Measurements from ENCODE around the gene DNAH2. TPM values are rescaled to one million over a fixed set of nuclear protein-coding genes. Genes with fewer than 3 reads are reported as not detected.

DNAH2 gene
- total and polyA plus RNA-seq, 2 of the 13 experiments (the other 11 are each of a cell fraction or from before 2014, with no cell fraction given), result not detected

GRCh38 chr17:7856811-7857712, 139.5 kb downstream of the DNAH2 start, which contains the start of gene NAA38 (continued):
- TF ChIP-seq DBP (CRISPR knock-in tag; IDR thresholded peaks at IDR 0.05; ENCODE audit: not compliant biosample characterization) (peak; percentile 45), ZNF354B (CRISPR knock-in tag; IDR thresholded peaks at IDR 0.05) (no peak), ZNF766 (CRISPR knock-in tag; IDR thresholded peaks at IDR 0.05; ENCODE audit: borderline replicate concordance) (peak; percentile 44; the same call in 1 of the 2 replicates), KLF13 (CRISPR knock-in tag; IDR thresholded peaks at IDR 0.05) (0 out of 2 replicates have a peak, but pooled peaks have one; percentile 24), MTA1 (CRISPR knock-in tag; IDR thresholded peaks at IDR 0.05; ENCODE audit: borderline replicate concordance) (0 out of 2 replicates have a peak, but pooled peaks have one; percentile 23), ZNF7 (CRISPR knock-in tag; IDR thresholded peaks at IDR 0.05) (no peak), XBP1 (CRISPR knock-in tag; IDR thresholded peaks at IDR 0.05) (no peak), TEAD2 (CRISPR knock-in tag; IDR thresholded peaks at IDR 0.05) (no peak), HIVEP1 (CRISPR knock-in tag; IDR thresholded peaks at IDR 0.05) (peak; percentile 12; the same call in 1 of the 2 replicates), ZNF550 (CRISPR knock-in tag; IDR thresholded peaks at IDR 0.05; ENCODE audit: borderline replicate concordance) (no peak)
- TF ChIP-seq, protein P1, sequence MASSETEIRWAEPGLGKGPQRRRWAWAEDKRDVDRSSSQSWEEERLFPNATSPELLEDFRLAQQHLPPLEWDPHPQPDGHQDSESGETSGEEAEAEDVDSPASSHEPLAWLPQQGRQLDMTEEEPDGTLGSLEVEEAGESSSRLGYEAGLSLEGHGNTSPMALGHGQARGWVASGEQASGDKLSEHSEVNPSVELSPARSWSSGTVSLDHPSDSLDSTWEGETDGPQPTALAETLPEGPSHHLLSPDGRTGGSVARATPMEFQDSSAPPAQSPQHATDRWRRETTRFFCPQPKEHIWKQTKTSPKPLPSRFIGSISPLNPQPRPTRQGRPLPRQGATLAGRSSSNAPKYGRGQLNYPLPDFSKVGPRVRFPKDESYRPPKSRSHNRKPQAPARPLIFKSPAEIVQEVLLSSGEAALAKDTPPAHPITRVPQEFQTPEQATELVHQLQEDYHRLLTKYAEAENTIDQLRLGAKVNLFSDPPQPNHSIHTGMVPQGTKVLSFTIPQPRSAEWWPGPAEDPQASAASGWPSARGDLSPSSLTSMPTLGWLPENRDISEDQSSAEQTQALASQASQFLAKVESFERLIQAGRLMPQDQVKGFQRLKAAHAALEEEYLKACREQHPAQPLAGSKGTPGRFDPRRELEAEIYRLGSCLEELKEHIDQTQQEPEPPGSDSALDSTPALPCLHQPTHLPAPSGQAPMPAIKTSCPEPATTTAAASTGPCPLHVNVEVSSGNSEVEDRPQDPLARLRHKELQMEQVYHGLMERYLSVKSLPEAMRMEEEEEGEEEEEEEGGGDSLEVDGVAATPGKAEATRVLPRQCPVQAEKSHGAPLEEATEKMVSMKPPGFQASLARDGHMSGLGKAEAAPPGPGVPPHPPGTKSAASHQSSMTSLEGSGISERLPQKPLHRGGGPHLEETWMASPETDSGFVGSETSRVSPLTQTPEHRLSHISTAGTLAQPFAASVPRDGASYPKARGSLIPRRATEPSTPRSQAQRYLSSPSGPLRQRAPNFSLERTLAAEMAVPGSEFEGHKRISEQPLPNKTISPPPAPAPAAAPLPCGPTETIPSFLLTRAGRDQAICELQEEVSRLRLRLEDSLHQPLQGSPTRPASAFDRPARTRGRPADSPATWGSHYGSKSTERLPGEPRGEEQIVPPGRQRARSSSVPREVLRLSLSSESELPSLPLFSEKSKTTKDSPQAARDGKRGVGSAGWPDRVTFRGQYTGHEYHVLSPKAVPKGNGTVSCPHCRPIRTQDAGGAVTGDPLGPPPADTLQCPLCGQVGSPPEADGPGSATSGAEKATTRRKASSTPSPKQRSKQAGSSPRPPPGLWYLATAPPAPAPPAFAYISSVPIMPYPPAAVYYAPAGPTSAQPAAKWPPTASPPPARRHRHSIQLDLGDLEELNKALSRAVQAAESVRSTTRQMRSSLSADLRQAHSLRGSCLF (CRISPR knock-in tag; IDR thresholded peaks at IDR 0.05; ENCODE audit: borderline replicate concordance), result no peak
- TF ChIP-seq, protein P2, sequence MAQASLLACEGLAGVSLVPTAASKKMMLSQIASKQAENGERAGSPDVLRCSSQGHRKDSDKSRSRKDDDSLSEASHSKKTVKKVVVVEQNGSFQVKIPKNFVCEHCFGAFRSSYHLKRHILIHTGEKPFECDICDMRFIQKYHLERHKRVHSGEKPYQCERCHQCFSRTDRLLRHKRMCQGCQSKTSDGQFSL (CRISPR knock-in tag; IDR thresholded peaks at IDR 0.05), result no peak
- TF ChIP-seq, protein P3, sequence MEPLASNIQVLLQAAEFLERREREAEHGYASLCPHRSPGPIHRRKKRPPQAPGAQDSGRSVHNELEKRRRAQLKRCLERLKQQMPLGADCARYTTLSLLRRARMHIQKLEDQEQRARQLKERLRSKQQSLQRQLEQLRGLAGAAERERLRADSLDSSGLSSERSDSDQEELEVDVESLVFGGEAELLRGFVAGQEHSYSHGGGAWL (CRISPR knock-in tag; IDR thresholded peaks at IDR 0.05), result peak; percentile 92
- TF ChIP-seq, protein P4, sequence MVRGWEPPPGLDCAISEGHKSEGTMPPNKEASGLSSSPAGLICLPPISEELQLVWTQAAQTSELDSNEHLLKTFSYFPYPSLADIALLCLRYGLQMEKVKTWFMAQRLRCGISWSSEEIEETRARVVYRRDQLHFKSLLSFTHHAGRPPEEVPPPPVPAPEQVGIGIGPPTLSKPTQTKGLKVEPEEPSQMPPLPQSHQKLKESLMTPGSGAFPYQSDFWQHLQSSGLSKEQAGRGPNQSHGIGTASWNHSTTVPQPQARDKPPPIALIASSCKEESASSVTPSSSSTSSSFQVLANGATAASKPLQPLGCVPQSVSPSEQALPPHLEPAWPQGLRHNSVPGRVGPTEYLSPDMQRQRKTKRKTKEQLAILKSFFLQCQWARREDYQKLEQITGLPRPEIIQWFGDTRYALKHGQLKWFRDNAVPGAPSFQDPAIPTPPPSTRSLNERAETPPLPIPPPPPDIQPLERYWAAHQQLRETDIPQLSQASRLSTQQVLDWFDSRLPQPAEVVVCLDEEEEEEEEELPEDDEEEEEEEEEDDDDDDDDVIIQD (CRISPR knock-in tag; IDR thresholded peaks at IDR 0.05; ENCODE audit: low read depth), result no peak
- TF ChIP-seq, protein P5, sequence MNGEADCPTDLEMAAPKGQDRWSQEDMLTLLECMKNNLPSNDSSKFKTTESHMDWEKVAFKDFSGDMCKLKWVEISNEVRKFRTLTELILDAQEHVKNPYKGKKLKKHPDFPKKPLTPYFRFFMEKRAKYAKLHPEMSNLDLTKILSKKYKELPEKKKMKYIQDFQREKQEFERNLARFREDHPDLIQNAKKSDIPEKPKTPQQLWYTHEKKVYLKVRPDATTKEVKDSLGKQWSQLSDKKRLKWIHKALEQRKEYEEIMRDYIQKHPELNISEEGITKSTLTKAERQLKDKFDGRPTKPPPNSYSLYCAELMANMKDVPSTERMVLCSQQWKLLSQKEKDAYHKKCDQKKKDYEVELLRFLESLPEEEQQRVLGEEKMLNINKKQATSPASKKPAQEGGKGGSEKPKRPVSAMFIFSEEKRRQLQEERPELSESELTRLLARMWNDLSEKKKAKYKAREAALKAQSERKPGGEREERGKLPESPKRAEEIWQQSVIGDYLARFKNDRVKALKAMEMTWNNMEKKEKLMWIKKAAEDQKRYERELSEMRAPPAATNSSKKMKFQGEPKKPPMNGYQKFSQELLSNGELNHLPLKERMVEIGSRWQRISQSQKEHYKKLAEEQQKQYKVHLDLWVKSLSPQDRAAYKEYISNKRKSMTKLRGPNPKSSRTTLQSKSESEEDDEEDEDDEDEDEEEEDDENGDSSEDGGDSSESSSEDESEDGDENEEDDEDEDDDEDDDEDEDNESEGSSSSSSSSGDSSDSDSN (CRISPR knock-in tag; IDR thresholded peaks at IDR 0.05), result peak; percentile 66
